Mesothelial cell of epicardium (in vitro differentiated cells): Measurements from ENCODE around the gene APC. TPM values are rescaled to one million over a fixed set of nuclear protein-coding genes. Genes with fewer than 3 reads are reported as not detected.

Experiments
- DNase-seq, 2 experiments: peaks; one replicate each; pipeline ENCODE4 v3.0.0; 2021; ENCODE audit warnings: low spot score in 2 of 2; ENCODE audit not compliant: unreplicated experiment in 2 of 2
- H3K27ac Mint-ChIP-seq: 2 replicates; pipeline ENCODE4 v1.8.0; 2021; ENCODE audit warnings: mixed read lengths
- H3K27me3 Mint-ChIP-seq: 2 replicates; pipeline ENCODE4 v1.8.0; 2021; ENCODE audit warnings: low read depth, mixed read lengths
- H3K36me3 Mint-ChIP-seq: 2 replicates; pipeline ENCODE4 v1.8.0; 2021; ENCODE audit warnings: mixed read lengths
- H3K4me1 Mint-ChIP-seq: 2 replicates; pipeline ENCODE4 v1.8.0; 2021; ENCODE audit warnings: mixed read lengths
- H3K4me3 Mint-ChIP-seq: 2 replicates; pipeline ENCODE4 v1.8.0; 2021; ENCODE audit warnings: mild to moderate bottlenecking, moderate library complexity, mixed read lengths
- H3K9me3 Mint-ChIP-seq: 2 replicates; pipeline ENCODE4 v1.8.0; 2021; ENCODE audit warnings: mixed read lengths
- total RNA-seq: library from RNA; stranded (reverse); gene quantifications from 3 replicates; pipeline ENCODE4 v1.2.1, GENCODE V29; 2021
- TF ChIP-seq, protein P1 (sequence below): fragments of 200-600 bp; sonication (generic); IDR thresholded peaks from one replicate; pipeline ENCODE4 v1.5.0; 2021; ENCODE audit warnings: antibody characterized with exemption; ENCODE audit not compliant: unreplicated experiment

APC gene
- total RNA-seq, 1 donor from 2014 or later, result 56.3 TPM

DNA sequence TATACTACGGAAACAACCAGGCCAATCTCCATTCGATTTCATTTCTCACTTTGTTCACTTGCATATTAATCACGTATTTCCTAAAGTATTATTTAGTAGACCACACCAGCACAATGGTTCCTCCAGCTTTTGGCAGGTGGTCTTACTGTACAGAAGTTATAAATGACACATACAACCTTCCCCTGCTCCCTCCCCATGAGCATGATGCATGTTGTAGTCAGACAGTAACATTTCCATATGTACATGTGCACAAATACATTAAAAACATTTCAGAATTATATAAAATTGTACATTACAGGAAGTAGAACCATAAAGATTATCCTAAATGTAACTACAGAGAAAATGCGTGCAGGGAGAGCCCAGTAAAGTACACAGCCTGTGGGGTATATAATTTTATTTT is 140.4 kb downstream of the APC start:
- no peaks in the 10 kb centered on the region for H3K4me1 Mint-ChIP-seq
- DNase-seq, result no peak
- no peaks in the 10 kb centered on the region for H3K9me3 Mint-ChIP-seq
- TF ChIP-seq, protein P1, sequence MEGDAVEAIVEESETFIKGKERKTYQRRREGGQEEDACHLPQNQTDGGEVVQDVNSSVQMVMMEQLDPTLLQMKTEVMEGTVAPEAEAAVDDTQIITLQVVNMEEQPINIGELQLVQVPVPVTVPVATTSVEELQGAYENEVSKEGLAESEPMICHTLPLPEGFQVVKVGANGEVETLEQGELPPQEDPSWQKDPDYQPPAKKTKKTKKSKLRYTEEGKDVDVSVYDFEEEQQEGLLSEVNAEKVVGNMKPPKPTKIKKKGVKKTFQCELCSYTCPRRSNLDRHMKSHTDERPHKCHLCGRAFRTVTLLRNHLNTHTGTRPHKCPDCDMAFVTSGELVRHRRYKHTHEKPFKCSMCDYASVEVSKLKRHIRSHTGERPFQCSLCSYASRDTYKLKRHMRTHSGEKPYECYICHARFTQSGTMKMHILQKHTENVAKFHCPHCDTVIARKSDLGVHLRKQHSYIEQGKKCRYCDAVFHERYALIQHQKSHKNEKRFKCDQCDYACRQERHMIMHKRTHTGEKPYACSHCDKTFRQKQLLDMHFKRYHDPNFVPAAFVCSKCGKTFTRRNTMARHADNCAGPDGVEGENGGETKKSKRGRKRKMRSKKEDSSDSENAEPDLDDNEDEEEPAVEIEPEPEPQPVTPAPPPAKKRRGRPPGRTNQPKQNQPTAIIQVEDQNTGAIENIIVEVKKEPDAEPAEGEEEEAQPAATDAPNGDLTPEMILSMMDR, result no peak
- H3K27me3 Mint-ChIP-seq, result no peaks in the 10 kb centered on the region
- no peak overlapping the region for H3K4me3 Mint-ChIP-seq
- peaks cover 9% of the 10 kb centered on the region for H3K36me3 Mint-ChIP-seq
- H3K27ac Mint-ChIP-seq, result no peak overlapping the region

DNA sequence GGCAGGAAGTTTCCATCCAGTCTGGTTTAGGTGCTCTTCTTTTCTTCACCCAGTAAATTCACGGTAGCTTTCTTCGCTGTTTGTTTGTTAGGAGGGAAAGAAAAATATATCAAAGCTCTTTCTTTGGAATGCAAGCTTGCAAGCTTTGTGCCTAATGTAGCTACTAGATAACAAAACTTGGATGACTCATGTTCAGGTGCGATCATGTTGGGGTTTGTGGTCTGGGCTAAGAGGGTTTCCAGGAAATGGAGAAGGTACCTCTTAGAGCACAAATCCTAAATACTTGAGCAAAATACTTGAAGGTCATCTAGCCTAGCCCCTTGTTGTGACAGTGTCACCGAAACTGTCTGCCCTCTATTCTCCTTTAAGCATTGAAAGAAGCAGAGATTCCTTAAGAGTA is 141.1 kb downstream of the APC start:
- TF ChIP-seq, protein P1, result no peak
- Mint-ChIP-seq H3K9me3 (no peaks in the 10 kb centered on the region), H3K36me3 (peaks cover 9% of the 10 kb centered on the region), H3K27ac (peak overlapping the region; percentile 8), H3K4me1 (no peaks in the 10 kb centered on the region), H3K4me3 (no peak overlapping the region), H3K27me3 (no peaks in the 10 kb centered on the region)
- DNase-seq, result no peak

DNA sequence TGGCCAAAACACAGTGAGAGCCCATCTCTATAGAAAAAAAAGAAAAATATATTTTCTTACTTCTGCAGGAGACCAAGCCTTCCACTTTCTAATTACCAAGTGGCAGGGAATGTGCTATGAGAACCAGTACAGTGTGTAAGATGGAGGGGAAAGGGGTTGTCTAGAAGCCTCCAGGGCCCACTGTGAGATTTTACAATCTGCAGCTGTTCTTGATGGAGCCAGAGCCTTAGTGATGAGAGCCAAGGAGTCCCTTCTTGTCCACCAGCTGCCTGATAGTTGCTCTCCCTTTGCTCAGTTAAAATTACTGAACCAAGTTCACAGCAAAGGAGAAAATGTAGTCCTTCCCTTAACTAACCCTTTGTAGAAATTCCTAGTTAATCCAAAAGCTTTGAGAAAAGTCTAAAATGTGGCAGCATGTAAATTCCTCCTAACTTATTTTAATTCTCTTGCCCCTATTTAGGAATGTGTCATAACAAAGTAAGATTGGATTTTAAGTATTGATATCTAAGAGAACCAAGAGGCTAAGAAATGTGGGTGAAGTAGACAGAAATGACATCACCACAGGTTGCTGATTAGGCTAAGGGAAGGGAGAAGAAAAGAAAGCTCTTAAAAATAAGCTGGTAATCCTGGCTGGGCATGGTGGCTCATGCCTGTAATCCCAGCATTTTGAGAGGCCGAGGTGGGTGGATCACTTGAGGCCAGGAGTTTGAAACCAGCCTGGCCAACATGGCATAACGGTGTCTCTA is 142.7 kb downstream of the APC start:
- no peak overlapping the region for H3K27ac Mint-ChIP-seq
- H3K4me3 Mint-ChIP-seq, result no peak overlapping the region
- no peaks in the 10 kb centered on the region for H3K27me3 Mint-ChIP-seq

DNA sequence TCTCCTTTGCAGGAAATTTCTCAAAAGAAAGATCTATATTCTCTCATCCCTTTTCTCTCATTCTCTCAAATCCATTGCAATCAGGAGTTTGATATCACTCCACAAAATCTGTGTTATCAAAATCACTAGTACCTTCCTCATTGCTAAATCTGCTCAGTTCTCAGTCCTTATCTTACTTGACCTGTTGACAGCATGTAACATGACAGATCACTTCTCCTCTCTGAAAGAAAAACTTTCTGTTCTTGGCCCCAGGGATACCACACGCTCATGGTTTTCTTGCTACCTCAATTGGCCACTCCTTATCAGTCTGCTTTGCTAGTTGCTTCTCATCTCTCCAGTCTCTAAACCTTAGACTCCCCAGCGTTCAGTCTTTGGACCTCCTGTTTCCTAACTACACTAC is 145.5 kb downstream of the APC start:
- Mint-ChIP-seq H3K4me3 (no peak overlapping the region), H3K4me1 (no peaks in the 10 kb centered on the region), H3K27me3 (no peaks in the 10 kb centered on the region), H3K36me3 (peaks cover 29% of the 10 kb centered on the region), H3K27ac (no peak overlapping the region), H3K9me3 (no peaks in the 10 kb centered on the region)
- DNase-seq, result no peak
- TF ChIP-seq, protein P1, result no peak

More for the DNA sequence above, 142.7 kb downstream of the APC start:
- TF ChIP-seq, protein P1, result no peak
- Mint-ChIP-seq H3K36me3 (peaks cover 12% of the 10 kb centered on the region), H3K4me1 (no peaks in the 10 kb centered on the region), H3K9me3 (no peaks in the 10 kb centered on the region)
- no peak for DNase-seq

DNA sequence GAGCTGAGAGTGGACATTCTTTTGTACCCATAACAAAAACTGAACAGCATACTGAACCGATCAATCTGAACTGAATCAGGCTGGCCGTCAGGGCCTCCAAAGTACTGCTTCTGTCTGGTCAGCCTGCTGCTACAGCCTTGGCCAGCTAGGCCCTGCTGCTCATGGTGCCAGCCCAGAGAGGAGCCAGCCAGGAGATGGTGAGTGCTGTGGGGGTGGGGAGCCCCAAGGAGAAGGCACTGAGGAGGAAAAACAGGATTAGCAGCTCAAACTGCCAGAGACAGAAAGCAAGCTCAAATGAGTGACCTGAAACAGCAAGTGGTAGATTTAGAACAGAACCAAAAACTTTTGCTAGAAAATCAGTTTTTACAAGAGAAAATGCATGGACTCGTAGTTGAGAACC is 147.3 kb downstream of the APC start:
- no peaks in the 10 kb centered on the region for H3K27me3 Mint-ChIP-seq
- no peaks in the 10 kb centered on the region for H3K4me1 Mint-ChIP-seq
- H3K36me3 Mint-ChIP-seq, result peaks cover 34% of the 10 kb centered on the region
- no peaks in the 10 kb centered on the region for H3K9me3 Mint-ChIP-seq
- TF ChIP-seq, protein P1, result no peak
- no peak overlapping the region for H3K4me3 Mint-ChIP-seq
- no peak for DNase-seq
- H3K27ac Mint-ChIP-seq, result no peak overlapping the region
